LNCAP (cell line): Measurements from ENCODE around the gene MET.

ENCODE experiments used
- CTCF ChIP-seq: fragments of 450-650 bp; IDR thresholded peaks from 2 replicates; pipeline ENCODE4 v1.5.1; 2017; ENCODE audit warnings: mild to moderate bottlenecking

MET gene

GRCh38 chr7:116679500-116679899, 7.5 kb downstream of the MET start:
- TF ChIP-seq CTCF, result no peak

- TF ChIP-seq CTCF, result no peak
These were observed 11.8 kb downstream of the MET start for GRCh38 chr7:116683786-116684185.

GRCh38 chr7:116686033-116686432, 14.0 kb downstream of the MET start:
- TF ChIP-seq CTCF, result no peak

- TF ChIP-seq CTCF, result no peak
These were observed 14.9 kb downstream of the MET start for GRCh38 chr7:116686812-116687419.

GRCh38 chr7:116687801-116688201, 15.8 kb downstream of the MET start:
- TF ChIP-seq CTCF, result no peak

GRCh38 chr7:116689790-116690259, 17.8 kb downstream of the MET start:
- no peak for TF ChIP-seq CTCF

DNA sequence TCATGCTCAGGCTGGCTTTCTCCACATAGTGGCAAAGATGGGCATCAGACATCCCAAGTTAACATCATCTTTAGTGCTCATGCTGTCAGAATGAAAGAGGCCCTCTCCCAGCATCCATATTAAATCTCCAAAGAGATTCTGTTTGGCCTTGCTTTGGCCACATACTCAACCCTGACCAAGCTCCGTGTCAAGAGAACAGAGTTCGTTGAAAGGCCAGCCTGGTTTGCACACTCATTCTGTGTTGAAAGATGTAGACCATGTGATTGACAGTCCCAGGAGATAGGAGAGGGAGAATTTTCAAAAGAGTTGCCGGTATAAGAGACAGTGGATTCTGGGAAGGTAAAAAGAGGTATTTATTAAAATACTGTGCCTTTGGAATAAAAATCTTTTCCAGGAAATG, 19.7 kb downstream of the MET start:
- no peak for TF ChIP-seq CTCF
